NT2/D1 (cell line): Measurements from ENCODE around the gene CDC42EP1.

Source experiments
- SUZ12 ChIP-seq: IDR thresholded peaks from 2 replicates; pipeline ENCODE4 v1.6.1; 2011; ENCODE audit not compliant: insufficient read length, insufficient read depth; ENCODE audit errors: extremely low read depth
- YY1 ChIP-seq: IDR thresholded peaks from 2 replicates; pipeline ENCODE4 v1.6.1; 2011; ENCODE audit not compliant: insufficient read length, insufficient read depth
- ZNF274 ChIP-seq: IDR thresholded peaks from 2 replicates; pipeline ENCODE4 v1.6.1; 2011; ENCODE audit warnings: mild to moderate bottlenecking, low read depth, low read length

- no peak for TF ChIP-seq ZNF274
- no peak for TF ChIP-seq YY1
- no peak for TF ChIP-seq SUZ12
These were observed 41.5 kb downstream of the CDC42EP1 start for GRCh38 chr22:37601540-37602442.
